Stomach (tissue), 9 donors: ENCODE measurements around the gene TP53I13. TPM values are rescaled to one million over a fixed set of nuclear protein-coding genes. Genes with fewer than 3 reads are reported as not detected.

Experiments
- DNase-seq, 2 donors: peaks; one replicate each; pipeline versions ENCODE4 v3.0.0 to v3.0.0-alpha.2; 2013 to 2019
- H3K27ac ChIP-seq, 5 donors: fragments of 200-600 bp in 4 of 5; sonication (generic) in 4 of 5; one replicate each; pipeline ENCODE4 v1.5.1; 2013 to 2019; ENCODE audit warnings: mild to moderate bottlenecking in 1 of 5, moderate library complexity in 1 of 5
- H3K27me3 ChIP-seq, 3 donors: fragments of 200-600 bp; sonication (generic); one replicate each; pipeline ENCODE4 v1.5.1; 2017 to 2019; ENCODE audit warnings: mixed run types in 1 of 3
- H3K36me3 ChIP-seq, 4 donors: fragments of 200-600 bp; sonication (generic); 1 replicate in 3 of 4; 2 replicates in 1 of 4; pipeline ENCODE4 v1.5.1; 2016 to 2019
- H3K4me1 ChIP-seq, 4 donors: fragments of 200-600 bp; sonication (generic); one replicate each; pipeline ENCODE4 v1.5.1; 2016 to 2019
- H3K4me3 ChIP-seq, 4 donors: fragments of 200-600 bp; sonication (generic) in 3 of 4; one replicate each; pipeline ENCODE4 v1.5.1; 2016 to 2019; ENCODE audit warnings: mild to moderate bottlenecking in 1 of 4
- H3K9me3 ChIP-seq, 4 donors: fragments of 200-600 bp; sonication (generic); one replicate each; pipeline ENCODE4 v1.5.1; 2016 to 2019
- EP300 ChIP-seq: sonication (generic); formaldehyde crosslinking; IDR thresholded peaks from one replicate; pipeline ENCODE4 v1.6.1; 2017; ENCODE audit warnings: antibody characterized with exemption
- POLR2A ChIP-seq, 4 donors: fragments of 450-650 bp; IDR thresholded peaks; one replicate each; pipeline ENCODE4 v1.6.1; 2016; ENCODE audit warnings: antibody characterized with exemption in 4 of 4, control low read depth in 2 of 4, mild to moderate bottlenecking in 1 of 4, moderate library complexity in 1 of 4
- POLR2AphosphoS5 ChIP-seq, 3 donors: sonication (generic); formaldehyde crosslinking; IDR thresholded peaks; one replicate each; pipeline ENCODE4 v1.6.1; 2016; ENCODE audit warnings: antibody characterized with exemption in 3 of 3
- WGBS, 5 donors: extraction: QIAGEN DNeasy Blood & Tissue Kit in 3 of 5; methylation state at CpG; one replicate each; pipeline versions ENCODE4 v1.1.5 to v1.1.7; 2013 to 2018; 5-methylcytosine and 5-hydroxymethylcytosine counted together
- intact Hi-C: fragments of 100-400 bp; cut with DNase I; formaldehyde crosslinking; loops from one replicate; pipeline ENCODE4 v1.15.1; 2023; ENCODE audit warnings: low total_unique reads
- polyA plus RNA-seq, 3 donors: library from polyadenylated mRNA; stranded (reverse); fragments of 200-250 nt; gene quantifications; one replicate each; pipeline ENCODE4 v1.2.3, GENCODE V29; 2013
- total RNA-seq, 5 donors: library from RNA; depleted of rRNA; stranded (reverse); fragments of >200 nt; gene quantifications; one replicate each; pipeline versions ENCODE4 v1.1.0 to v1.2.3, GENCODE V29; 2014 to 2016
- TF ChIP-seq, protein P1 (sequence below), 7 experiments: fragments of 450-650 bp in 4 of 7; fragments of 200-600 bp in 3 of 7; sonication (generic) in 3 of 7; IDR thresholded peaks; one replicate each; pipeline ENCODE4 v1.5.1; 2016 to 2019; ENCODE audit warnings: antibody characterized with exemption in 7 of 7, control low read depth in 2 of 7, mild to moderate bottlenecking in 1 of 7
- donor health status: healthy with polysubstance abuse.
- donor health status: Bipolar disorder and iron deficiency.
- donor health status: healthy.

The TP53I13 gene
- total and polyA plus RNA-seq, 8 donors = 27.7 to 299 (median 64.1) TPM

DNA sequence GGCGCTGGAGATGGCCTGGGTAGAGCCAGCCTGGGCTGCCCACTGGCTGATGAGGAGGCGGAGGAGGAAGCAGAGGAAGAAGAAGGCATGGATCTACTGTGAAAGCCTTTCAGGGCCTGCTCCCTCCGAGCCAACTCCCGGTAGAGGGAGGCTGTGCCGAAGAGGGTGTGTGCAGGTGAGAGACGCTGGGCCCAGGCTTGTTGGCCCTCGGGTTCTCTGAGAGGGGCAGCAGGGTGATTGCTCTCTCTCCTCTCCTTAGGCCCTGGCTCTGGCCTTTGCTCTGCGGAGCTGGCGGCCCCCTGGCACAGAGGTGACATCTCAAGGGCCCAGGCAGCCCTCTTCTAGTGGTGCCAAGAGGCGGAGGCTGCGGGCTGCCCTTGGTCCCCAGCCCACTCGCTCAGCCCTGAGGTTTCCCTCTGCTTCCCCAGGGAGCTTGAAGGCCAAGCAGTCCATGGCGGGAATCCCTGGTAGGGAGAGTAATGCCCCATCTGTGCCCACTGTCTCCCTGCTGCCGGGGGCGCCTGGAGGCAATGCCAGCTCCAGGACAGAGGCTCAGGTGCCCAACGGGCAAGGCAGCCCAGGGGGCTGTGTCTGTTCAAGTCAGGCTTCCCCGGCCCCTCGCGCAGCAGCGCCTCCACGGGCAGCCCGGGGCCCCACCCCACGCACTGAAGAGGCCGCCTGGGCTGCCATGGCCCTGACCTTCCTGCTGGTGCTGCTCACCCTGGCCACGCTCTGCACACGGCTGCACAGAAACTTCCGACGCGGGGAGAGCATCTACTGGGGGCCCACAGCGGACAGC lies 3.6 kb downstream of the TP53I13 start:
- no peaks in the 10 kb centered on the region for H3K27me3 ChIP-seq
- peak; percentile 24 to 33 for DNase-seq
- TF ChIP-seq, protein P1, sequence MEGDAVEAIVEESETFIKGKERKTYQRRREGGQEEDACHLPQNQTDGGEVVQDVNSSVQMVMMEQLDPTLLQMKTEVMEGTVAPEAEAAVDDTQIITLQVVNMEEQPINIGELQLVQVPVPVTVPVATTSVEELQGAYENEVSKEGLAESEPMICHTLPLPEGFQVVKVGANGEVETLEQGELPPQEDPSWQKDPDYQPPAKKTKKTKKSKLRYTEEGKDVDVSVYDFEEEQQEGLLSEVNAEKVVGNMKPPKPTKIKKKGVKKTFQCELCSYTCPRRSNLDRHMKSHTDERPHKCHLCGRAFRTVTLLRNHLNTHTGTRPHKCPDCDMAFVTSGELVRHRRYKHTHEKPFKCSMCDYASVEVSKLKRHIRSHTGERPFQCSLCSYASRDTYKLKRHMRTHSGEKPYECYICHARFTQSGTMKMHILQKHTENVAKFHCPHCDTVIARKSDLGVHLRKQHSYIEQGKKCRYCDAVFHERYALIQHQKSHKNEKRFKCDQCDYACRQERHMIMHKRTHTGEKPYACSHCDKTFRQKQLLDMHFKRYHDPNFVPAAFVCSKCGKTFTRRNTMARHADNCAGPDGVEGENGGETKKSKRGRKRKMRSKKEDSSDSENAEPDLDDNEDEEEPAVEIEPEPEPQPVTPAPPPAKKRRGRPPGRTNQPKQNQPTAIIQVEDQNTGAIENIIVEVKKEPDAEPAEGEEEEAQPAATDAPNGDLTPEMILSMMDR (IDR thresholded peaks at IDR 0.05) = no peak
- no peak for TF ChIP-seq EP300
- no peak for TF ChIP-seq POLR2A (IDR thresholded peaks at IDR 0.05)
- no peak for TF ChIP-seq POLR2AphosphoS5 (IDR thresholded peaks at IDR 0.05)
- peak overlapping the region; percentile 23 to 46 (median 34) for H3K4me3 ChIP-seq
- 63 to 90% (median 66%) methylated on average over 15 to 30 of the region's 30 CpGs for WGBS, 5 donors
- peak overlapping the region in 3 of 5 donors; percentile 20 to 48 (median 45) for H3K27ac ChIP-seq
- peaks cover 28 to 47% (median 41%) of the 10 kb centered on the region in 4 donors for H3K36me3 ChIP-seq
- intact Hi-C loops = no loop called here
- no peaks in the 10 kb centered on the region for H3K9me3 ChIP-seq
- peaks cover 26 to 71% (median 64%) of the 10 kb centered on the region in 4 donors for H3K4me1 ChIP-seq

DNA sequence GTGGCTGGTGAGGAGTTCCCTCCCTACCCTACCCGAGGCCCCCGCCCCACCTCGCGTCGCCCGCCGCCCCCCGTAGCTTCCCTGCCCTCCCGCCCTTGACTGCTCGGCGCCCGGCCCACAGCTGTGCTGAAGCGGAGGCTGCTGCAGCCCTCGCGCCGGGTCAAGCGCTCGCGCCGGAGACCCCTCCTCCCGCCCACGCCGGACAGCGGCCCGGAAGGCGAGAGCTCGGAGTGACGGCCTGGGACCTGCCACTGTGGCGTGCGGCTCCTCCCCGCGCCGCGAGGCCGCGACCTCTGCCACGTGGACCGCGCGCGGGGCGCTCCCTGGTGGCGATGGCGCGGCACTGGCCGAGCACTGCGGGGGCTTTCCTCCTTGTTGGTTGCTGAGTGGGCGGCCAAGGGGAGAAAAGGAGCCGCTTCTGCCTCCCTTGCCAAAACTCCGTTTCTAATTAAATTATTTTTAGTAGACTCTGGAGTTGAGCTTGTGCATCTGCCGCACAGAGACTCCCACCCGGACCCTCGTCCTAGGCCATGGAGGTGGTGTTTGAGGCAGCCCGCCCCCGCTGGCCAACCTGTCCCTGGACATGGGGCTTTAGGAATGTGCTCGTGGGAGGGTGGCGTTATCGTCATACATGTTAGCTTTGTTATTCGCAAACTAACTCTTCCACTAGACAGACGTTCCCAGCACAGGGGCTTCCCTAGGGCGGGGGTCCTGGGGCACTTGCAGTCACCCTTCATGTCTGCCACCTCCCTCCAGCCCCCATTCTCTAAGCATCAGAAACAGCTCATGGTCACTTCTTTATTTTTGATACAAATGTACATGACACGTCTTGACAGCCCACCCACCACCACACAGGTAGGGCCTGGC lies 4.4 kb downstream of the TP53I13 start:
- H3K27me3 ChIP-seq = no peaks in the 10 kb centered on the region
- peak; percentile 52 to 89 for DNase-seq
- WGBS, 5 donors = 30 to 42% (median 37%) methylated on average over 25 to 62 of the region's 62 CpGs
- peaks cover 26 to 69% (median 68%) of the 10 kb centered on the region in 4 donors for H3K4me1 ChIP-seq
- H3K4me3 ChIP-seq = peak overlapping the region; percentile 23 to 46 (median 34)
- intact Hi-C loops = no loop called here
- peak overlapping the region in 3 of 5 donors; percentile 20 to 48 (median 45) for H3K27ac ChIP-seq
- peak in 2 of 3 donors; percentile 17 to 49 for TF ChIP-seq POLR2AphosphoS5 (IDR thresholded peaks at IDR 0.05)
- TF ChIP-seq POLR2A (IDR thresholded peaks at IDR 0.05) = no peak
- TF ChIP-seq, protein P1 (IDR thresholded peaks at IDR 0.05) = peak in 5 of 7 experiments; percentile 16 to 73 (median 70)
- TF ChIP-seq EP300 = no peak
- H3K36me3 ChIP-seq = peaks cover 34 to 56% (median 49%) of the 10 kb centered on the region in 4 donors
- no peaks in the 10 kb centered on the region for H3K9me3 ChIP-seq

DNA sequence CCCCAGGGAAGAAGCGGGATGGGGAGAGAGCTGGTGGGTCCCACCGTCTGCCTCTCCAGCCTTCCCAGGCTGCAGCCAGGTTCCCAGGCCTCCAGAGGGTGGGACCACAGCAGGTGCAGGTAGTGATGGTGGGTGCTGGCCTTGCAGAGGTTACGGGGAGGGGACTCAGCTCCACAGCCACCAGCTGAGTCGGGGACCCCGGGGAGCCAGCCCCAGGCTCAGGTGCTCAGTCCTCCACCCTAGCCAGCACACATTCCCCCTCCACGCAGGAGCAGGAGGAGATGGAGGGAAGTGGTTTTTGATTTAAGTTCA lies 5.0 kb downstream of the TP53I13 start:
- intact Hi-C loops = no loop called here
- H3K36me3 ChIP-seq = peaks cover 36 to 62% (median 55%) of the 10 kb centered on the region in 4 donors
- peaks cover 26 to 72% (median 67%) of the 10 kb centered on the region in 4 donors for H3K4me1 ChIP-seq

More for the DNA sequence above, 5.0 kb downstream of the TP53I13 start:
- no peak overlapping the region for H3K4me3 ChIP-seq
- no peaks in the 10 kb centered on the region for H3K9me3 ChIP-seq
- WGBS, 5 donors = 76 to 86% (median 83%) methylated on average over 5 to 6 of the region's 6 CpGs
- H3K27me3 ChIP-seq = no peaks in the 10 kb centered on the region
- peak overlapping the region in 1 of 5 donors; percentile 18 for H3K27ac ChIP-seq
- DNase-seq = no peak
- TF ChIP-seq EP300 (no peak), POLR2AphosphoS5 (IDR thresholded peaks at IDR 0.05) (no peak), POLR2A (IDR thresholded peaks at IDR 0.05) (no peak)
- TF ChIP-seq, protein P1 (IDR thresholded peaks at IDR 0.05) = no peak
